Measurements from ENCODE around the gene FIGN. TPM values are rescaled to one million over a fixed set of nuclear protein-coding genes. Genes with fewer than 3 reads are reported as not detected.

FIGN gene
- total and polyA plus RNA-seq, 9 of the 15 experiments (the other 6 are each of a cell fraction or from before 2014, with no cell fraction given) = 0.02 TPM; not detected in 8

- no peak for TF ChIP-seq SRSF9 (IDR thresholded peaks at IDR 0.05; ENCODE audit: borderline replicate concordance, low read depth, low read length)
Observed at GRCh38 chr2:163701399-163702195, 34.2 kb downstream of the FIGN start (continued).

GRCh38 chr2:163698857-163699256 lies 37.0 kb downstream of the FIGN start:
- DNase-seq (ENCODE audit: extremely low read depth in 1 of 4, low spot score in 3 of 4) (no peak), ATAC-seq (no peak), FAIRE-seq (no peak)
- H2AFZ ChIP-seq (ENCODE audit: low read depth, low read length) = no peak overlapping the region
- in situ Hi-C loops (cut with MboI) = no loop called here
- no peaks in the 10 kb centered on the region for H3K36me3 ChIP-seq (ENCODE audit: control insufficient read depth, insufficient read depth, low read length)
- peaks cover 2% of the 10 kb centered on the region for H3K9me3 ChIP-seq (replicated peaks; ENCODE audit: control insufficient read depth, insufficient read depth, low read depth, low read length)
- BruUV-seq (replicated peaks) = no TSS peak
- no peak for TF ChIP-seq SMARCE1 (IDR thresholded peaks at IDR 0.05)
- H3K4me1 ChIP-seq (replicated peaks in 1 of 2; ENCODE audit: control insufficient read depth in 2 of 2, insufficient read depth in 2 of 2, low read length in 2 of 2) = no peaks in the 10 kb centered on the region
- no peaks in the 10 kb centered on the region for H3K27me3 ChIP-seq (ENCODE audit: control insufficient read depth in 2 of 2, insufficient read depth in 2 of 2, low read length in 2 of 2)
- H4K20me1 ChIP-seq (replicated peaks; ENCODE audit: control insufficient read depth, insufficient read depth, low read length) = no peaks in the 10 kb centered on the region
- H3K27ac ChIP-seq (ENCODE audit: extremely low read depth, low read depth, low read length) = no peak overlapping the region
- H3K4me3 ChIP-seq = no peak overlapping the region
- ChIA-PET POLR2A (no interaction called here), CTCF (ENCODE audit: low intra/inter-chr PET ratio) (no interaction called here)
- 0% methylated on average over 1 of the region's 1 CpG for WGBS (ENCODE audit: insufficient coverage, low coverage, missing lambda C conversion rate)
- H3K79me2 ChIP-seq (ENCODE audit: control insufficient read depth, insufficient read depth, low read length) = no peaks in the 10 kb centered on the region
- H3K9me1 ChIP-seq (ENCODE audit: control insufficient read depth, insufficient read depth, low read length) = no peaks in the 10 kb centered on the region
- H3K4me2 ChIP-seq (ENCODE audit: insufficient read depth, low read length) = no peak overlapping the region
- intact Hi-C loops (cut with micrococcal nuclease) = no loop called here
- no peak overlapping the region for H3K9ac ChIP-seq (ENCODE audit: insufficient read depth in 1 of 2, low read depth in 2 of 2, low read length in 2 of 2)

Data from K562 (cell line).